HG02885 (cell line): Measurements from ENCODE around the gene GNE.
"Not testable (repeated sequence)": the region's sequence is repeated elsewhere in the genome, so short reads cannot be mapped to it uniquely, and the experiment has no call there.

ENCODE experiments used
- ATAC-seq: cut with Tn5 transposase; IDR thresholded peaks from one replicate; pipeline ENCODE4 v1.9.1; 2021; ENCODE audit warnings: mild to moderate bottlenecking; ENCODE audit not compliant: unreplicated experiment, poor library complexity

GNE gene

GRCh38 chr9:36273354-36273753 is 15.1 kb upstream of the GNE start:
- not testable (repeated sequence) for ATAC-seq

GRCh38 chr9:36268007-36268427 is 9.8 kb upstream of the GNE start:
- ATAC-seq: no peak

GRCh38 chr9:36264896-36265295 is 6.6 kb upstream of the GNE start:
- ATAC-seq: no peak

GRCh38 chr9:36263683-36264082 is 5.4 kb upstream of the GNE start:
- ATAC-seq: no peak

GRCh38 chr9:36258996-36259533 is 817 bp upstream of the GNE start:
- no peak for ATAC-seq

GRCh38 chr9:36251428-36251827 is 6.8 kb downstream of the GNE start:
- no peak for ATAC-seq

- no peak for ATAC-seq
Observed at GRCh38 chr9:36250079-36250478, 8.2 kb downstream of the GNE start.

GRCh38 chr9:36249189-36249588 is 9.1 kb downstream of the GNE start:
- ATAC-seq: no peak

- not testable (repeated sequence) for ATAC-seq
Observed at GRCh38 chr9:36248061-36248460, 10.2 kb downstream of the GNE start.

- no peak for ATAC-seq
Observed at GRCh38 chr9:36247356-36247755, 10.9 kb downstream of the GNE start.

GRCh38 chr9:36245906-36246305 is 12.3 kb downstream of the GNE start:
- no peak for ATAC-seq

GRCh38 chr9:36239675-36240074 is 18.6 kb downstream of the GNE start:
- ATAC-seq: not testable (repeated sequence)

- not testable (repeated sequence) for ATAC-seq
Observed at GRCh38 chr9:36239205-36239604, 19.0 kb downstream of the GNE start.

- no peak for ATAC-seq
Observed at GRCh38 chr9:36237230-36237629, 21.0 kb downstream of the GNE start.

- no peak for ATAC-seq
Observed at GRCh38 chr9:36222449-36222848, 35.8 kb downstream of the GNE start.

GRCh38 chr9:36221667-36222066 is 36.6 kb downstream of the GNE start:
- ATAC-seq: no peak

- ATAC-seq: no peak
Observed at GRCh38 chr9:36218411-36218901, 39.8 kb downstream of the GNE start.

GRCh38 chr9:36218011-36218410 is 40.2 kb downstream of the GNE start:
- no peak for ATAC-seq

GRCh38 chr9:36217256-36217968 is 40.8 kb downstream of the GNE start:
- ATAC-seq: no peak

- ATAC-seq: no peak
Observed at GRCh38 chr9:36214571-36214970, 43.7 kb downstream of the GNE start.

GRCh38 chr9:36213989-36214388 is 44.3 kb downstream of the GNE start:
- no peak for ATAC-seq

GRCh38 chr9:36213387-36213786 is 44.9 kb downstream of the GNE start:
- ATAC-seq: no peak
